Progenitor cell of endocrine pancreas (in vitro differentiated cells): Measurements from ENCODE around the gene IGFLR1. TPM values are rescaled to one million over a fixed set of nuclear protein-coding genes. Genes with fewer than 3 reads are reported as not detected.

Source experiments
- DNase-seq: peaks from one replicate; pipeline ENCODE4 v3.0.0; 2021; ENCODE audit warnings: low spot score; ENCODE audit not compliant: unreplicated experiment
- H3K27ac Mint-ChIP-seq: 2 replicates; pipeline ENCODE4 v1.8.0; 2021; ENCODE audit warnings: mild to moderate bottlenecking, moderate library complexity, mixed read lengths
- H3K27me3 Mint-ChIP-seq: 2 replicates; pipeline ENCODE4 v1.8.0; 2021; ENCODE audit warnings: mixed read lengths
- H3K36me3 Mint-ChIP-seq: 2 replicates; pipeline ENCODE4 v1.8.0; 2022; ENCODE audit warnings: mixed read lengths; ENCODE audit not compliant: insufficient read depth
- H3K4me1 Mint-ChIP-seq: 2 replicates; pipeline ENCODE4 v1.8.0; 2021; ENCODE audit warnings: low read depth, mixed read lengths
- H3K4me3 Mint-ChIP-seq: 2 replicates; pipeline ENCODE4 v1.8.0; 2021; ENCODE audit warnings: low read depth, mild to moderate bottlenecking, moderate library complexity, mixed read lengths
- H3K9me3 Mint-ChIP-seq: 2 replicates; pipeline ENCODE4 v1.8.0; 2021; ENCODE audit warnings: low read depth, mixed read lengths
- CTCF ChIP-seq: fragments of 200-600 bp; sonication (generic); IDR thresholded peaks from one replicate; pipeline ENCODE4 v1.5.0; 2021; ENCODE audit warnings: antibody characterized with exemption, mild to moderate bottlenecking; ENCODE audit not compliant: unreplicated experiment
- long read RNA-seq: library from polyadenylated mRNA; unstranded; transcript quantifications from one replicate; pipeline ENCODE4 v2.0.0, GENCODE V29; 2020
- total RNA-seq: library from RNA; stranded (reverse); gene quantifications from 2 replicates; pipeline ENCODE4 v1.2.1, GENCODE V29; 2021

The IGFLR1 gene
- total RNA-seq: 5.1 TPM in 2 replicates
- long read RNA-seq, partial matches to known transcripts: 0 of 1 reads
- long read RNA-seq, other reads (novel, unspliced or antisense): 0 of 1 reads

GRCh38 chr19:35742121-35742724 lies at the start of gene IGFLR1:
Gene IGFLR1 (minus strand): TSS chr19:35742452. CDS start chr19:35741180, 1,272 bp downstream.
- Mint-ChIP-seq H3K36me3 (peaks cover 4% of the 10 kb centered on the region), H3K9me3 (no peaks in the 10 kb centered on the region), H3K27ac (peak within 1 kb of the TSS; percentile 31), H3K4me1 (peaks cover 19% of the 10 kb centered on the region), H3K27me3 (no peaks in the 10 kb centered on the region), H3K4me3 (peak within 1 kb of the TSS; percentile 44)
- no peak for DNase-seq
- no peak for TF ChIP-seq CTCF

GRCh38 chr19:35791814-35792279 lies 49.6 kb upstream of the IGFLR1 start:
- Mint-ChIP-seq H3K9me3 (no peaks in the 10 kb centered on the region), H3K36me3 (no peaks in the 10 kb centered on the region), H3K4me1 (no peaks in the 10 kb centered on the region), H3K27ac (no peak overlapping the region), H3K27me3 (peaks cover 18% of the 10 kb centered on the region), H3K4me3 (no peak overlapping the region)
- TF ChIP-seq CTCF: no peak
- no peak for DNase-seq

GRCh38 chr19:35790981-35791813 lies 48.9 kb upstream of the IGFLR1 start:
- Mint-ChIP-seq H3K4me3 (no peak overlapping the region), H3K27me3 (peaks cover 12% of the 10 kb centered on the region), H3K27ac (no peak overlapping the region), H3K9me3 (no peaks in the 10 kb centered on the region), H3K4me1 (no peaks in the 10 kb centered on the region), H3K36me3 (no peaks in the 10 kb centered on the region)
- peak; percentile 38 for TF ChIP-seq CTCF
- DNase-seq: no peak

GRCh38 chr19:35789978-35790944 lies 48.0 kb upstream of the IGFLR1 start:
- Mint-ChIP-seq H3K27me3 (peaks cover 17% of the 10 kb centered on the region), H3K4me3 (no peak overlapping the region), H3K27ac (no peak overlapping the region), H3K36me3 (peaks cover 3% of the 10 kb centered on the region), H3K9me3 (no peaks in the 10 kb centered on the region), H3K4me1 (no peaks in the 10 kb centered on the region)
- DNase-seq: no peak
- TF ChIP-seq CTCF: no peak
